Fibroblast of skin of scalp (primary cell): ENCODE results near the gene KRR1.
"Not testable (repeated sequence)": the region's sequence is repeated elsewhere in the genome, so short reads cannot be mapped to it uniquely, and the experiment has no call there.

ENCODE experiments used
- DNase-seq: peaks from one replicate; pipeline ENCODE4 v3.0.0-alpha.2; 2013

KRR1 gene

DNA sequence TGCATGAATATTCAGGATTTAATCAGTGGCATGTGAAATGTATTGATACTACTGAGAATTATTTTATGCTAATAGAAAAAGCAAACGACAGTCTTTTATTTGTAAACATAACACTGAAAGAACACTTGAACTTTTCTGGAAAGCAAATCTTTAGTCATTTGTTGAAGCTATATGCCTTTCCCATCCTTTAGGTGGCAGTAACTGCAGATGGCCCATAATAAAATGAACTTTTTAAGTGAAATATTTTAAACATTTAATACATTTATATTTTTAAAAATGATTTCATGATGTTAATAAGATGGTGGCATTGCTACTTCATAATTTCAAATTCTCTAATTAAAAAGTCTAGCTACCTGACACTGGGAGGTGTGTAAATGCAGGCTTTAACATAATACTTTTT lies 13.9 kb upstream of the KRR1 start:
- peak; percentile 4 for DNase-seq

DNA sequence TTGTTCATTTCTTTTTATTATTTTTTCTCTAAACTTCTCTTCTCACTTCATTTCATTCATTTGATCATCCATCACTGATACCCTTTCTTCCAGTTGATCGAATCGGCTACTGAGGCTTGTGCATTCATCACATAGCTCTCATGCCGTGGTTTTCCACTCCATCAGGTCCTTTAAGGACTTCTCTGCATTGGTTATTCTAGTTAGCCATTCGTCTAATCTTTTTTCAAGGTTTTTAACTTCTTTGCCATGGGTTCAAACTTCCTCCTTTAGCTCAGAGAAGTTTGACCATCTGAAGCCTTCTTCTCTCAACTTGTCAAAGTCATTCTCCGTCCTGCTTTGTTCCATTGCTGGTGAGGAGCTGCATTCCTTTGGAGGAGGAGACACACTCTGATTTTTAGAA lies 10.7 kb upstream of the KRR1 start:
- DNase-seq = not testable (repeated sequence)

DNA sequence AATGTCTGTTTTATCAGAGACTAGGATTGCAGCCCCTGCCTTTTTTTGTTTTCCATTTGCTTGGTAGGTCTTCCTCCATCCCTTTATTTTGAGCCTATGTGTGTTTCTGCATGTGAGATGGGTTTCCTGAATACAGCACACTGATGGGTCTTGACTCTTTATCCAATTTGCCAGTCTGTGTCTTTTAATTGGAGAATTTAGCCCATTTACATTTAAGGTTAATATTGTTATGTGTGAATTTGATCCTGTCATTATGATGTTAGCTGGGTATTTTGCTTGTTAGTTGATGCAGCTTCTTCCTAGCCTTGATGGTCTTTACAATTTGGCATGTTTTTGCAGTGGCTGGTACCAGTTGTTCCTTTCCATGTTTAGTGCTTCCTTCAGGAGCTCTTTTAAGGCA lies 9.8 kb upstream of the KRR1 start:
- not testable (repeated sequence) for DNase-seq

- no peak for DNase-seq
Observed at GRCh38 chr12:75509621-75510020, 1.8 kb downstream of the KRR1 start.

DNA sequence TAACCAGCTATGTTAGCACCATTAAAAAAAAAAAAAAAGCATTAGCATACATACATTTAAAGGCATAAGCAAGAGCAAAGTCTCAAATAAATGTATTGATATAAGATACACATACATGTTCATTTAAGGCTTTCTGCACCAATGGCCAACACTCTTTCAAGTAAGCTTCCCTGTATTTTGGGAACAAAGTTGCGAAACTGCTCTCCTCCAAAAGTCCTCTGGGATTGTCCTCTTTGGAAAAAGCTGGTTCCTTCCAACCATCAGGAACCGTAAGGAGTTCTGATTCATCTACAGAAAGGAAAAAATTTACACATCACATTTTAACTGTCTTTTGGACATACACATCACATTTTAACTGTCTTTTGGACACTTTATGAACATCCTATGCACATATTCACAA lies 3.2 kb downstream of the KRR1 start:
- no peak for DNase-seq

- no peak for DNase-seq
Observed at GRCh38 chr12:75507086-75507485, 4.3 kb downstream of the KRR1 start.

DNA sequence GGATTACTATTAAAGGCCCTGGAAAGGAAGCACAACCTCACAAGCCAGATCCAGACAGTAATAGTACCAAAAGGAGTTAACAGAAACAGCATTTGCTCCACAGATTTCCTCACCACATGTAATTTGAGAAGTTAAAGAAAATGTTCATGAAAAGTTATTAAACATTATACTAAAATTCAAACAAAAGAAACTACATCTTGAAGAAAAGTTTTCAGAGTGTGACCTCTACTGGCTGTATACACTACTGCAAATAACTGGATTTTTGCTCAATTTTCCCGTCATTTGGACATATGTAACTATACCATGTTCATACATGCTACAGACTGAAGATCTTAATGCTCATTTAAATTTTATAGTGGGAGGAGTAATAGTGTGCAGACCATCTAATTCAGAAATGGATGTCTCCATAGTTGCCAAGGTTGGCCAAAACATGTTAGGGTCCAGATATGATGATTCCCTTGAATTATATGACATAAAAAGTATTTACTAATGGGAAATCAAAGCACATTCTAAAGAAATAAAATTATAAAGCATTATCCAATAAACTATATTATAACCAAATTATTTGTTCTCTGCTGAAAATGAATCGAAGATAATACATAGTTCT lies 5.6 kb downstream of the KRR1 start:
- DNase-seq = peak; percentile 40

- DNase-seq = no peak
Observed at GRCh38 chr12:75503866-75504265, 7.5 kb downstream of the KRR1 start.

DNA sequence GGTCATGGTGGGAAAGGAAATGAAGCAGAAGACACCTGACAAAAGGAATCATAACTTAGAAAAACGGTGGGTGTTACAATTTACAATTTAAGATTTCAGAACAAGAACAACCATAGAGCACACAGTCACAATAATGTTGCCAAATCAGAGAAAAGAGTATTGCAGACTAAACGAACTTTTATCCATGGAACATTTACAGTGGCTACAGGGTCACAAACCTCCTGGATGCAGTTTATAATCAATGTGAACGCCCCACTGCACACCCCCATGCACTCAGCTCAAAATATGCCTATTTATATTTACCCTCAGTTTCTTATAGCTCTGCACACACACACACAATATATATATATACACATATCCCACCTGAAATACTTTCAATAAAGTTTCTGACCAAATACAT lies 8.0 kb downstream of the KRR1 start:
- DNase-seq = no peak

DNA sequence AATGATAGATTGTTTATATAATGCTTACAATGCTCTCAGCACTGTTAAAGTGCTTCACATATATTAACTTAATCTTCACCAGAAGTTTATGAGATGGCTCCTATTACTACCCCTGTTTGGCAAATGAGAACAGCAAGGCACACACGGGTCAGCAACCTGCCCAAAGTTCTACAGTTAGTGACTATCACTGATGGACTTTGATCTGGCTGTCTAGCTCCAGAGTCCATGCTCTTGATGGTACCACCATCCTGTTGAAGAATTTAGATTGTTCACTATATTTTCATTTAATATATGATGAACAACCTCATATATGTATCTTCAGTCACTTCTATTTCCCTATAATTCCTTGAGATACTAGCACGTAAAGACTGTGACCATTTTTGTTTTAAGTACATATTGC lies 20.2 kb downstream of the KRR1 start:
- no peak for DNase-seq

DNA sequence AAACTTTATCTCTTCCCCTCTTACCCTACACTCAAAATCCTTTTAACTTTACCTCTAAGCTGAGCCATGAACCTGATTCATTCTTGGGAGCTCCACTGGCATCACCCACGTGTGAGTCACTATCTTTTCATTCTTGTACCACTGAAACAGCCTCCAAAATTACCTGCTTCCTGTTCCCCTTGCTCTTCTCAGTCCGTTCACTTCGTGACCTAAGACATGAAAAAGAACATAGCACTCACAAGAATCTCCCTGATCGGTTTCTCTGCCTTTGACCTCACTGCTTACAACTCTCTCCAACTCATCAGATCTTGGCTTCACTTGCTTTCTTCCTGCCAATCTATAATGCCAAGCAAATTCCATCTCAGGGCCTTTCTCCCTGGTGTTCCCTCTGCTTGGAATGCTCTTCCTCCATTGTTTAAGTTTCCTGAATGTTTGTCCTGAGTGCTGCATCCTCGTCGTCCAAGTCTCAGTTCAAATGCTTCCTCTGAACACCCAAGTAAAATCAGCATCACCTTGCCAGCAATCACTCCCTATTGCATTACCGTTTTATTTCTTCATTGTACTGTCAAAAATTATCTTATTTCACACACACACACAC lies 21.7 kb downstream of the KRR1 start:
- DNase-seq = no peak

DNA sequence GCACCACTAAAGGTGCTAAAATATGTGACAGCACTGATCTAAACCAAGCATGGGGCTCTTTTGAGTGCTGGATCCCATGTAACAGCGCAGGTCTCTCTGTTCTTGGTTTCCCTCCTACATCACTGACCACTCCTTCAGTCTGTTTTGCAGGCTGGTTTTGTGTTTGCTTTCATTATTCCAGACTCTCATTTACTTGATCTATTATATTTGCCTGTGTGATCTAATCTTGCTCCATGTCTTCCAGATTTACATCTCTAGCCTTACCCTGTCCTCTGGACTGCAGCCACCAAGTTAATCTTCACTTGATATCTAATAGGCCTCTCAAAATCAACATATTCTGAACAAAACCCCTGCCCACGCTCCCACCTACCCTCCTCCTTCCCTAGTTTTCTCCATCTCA lies 22.2 kb downstream of the KRR1 start:
- DNase-seq = no peak

- DNase-seq = peak; percentile 59
Observed at GRCh38 chr12:75488553-75488952, 22.9 kb downstream of the KRR1 start.

GRCh38 chr12:75487308-75487707 lies 24.1 kb downstream of the KRR1 start:
- no peak for DNase-seq

DNA sequence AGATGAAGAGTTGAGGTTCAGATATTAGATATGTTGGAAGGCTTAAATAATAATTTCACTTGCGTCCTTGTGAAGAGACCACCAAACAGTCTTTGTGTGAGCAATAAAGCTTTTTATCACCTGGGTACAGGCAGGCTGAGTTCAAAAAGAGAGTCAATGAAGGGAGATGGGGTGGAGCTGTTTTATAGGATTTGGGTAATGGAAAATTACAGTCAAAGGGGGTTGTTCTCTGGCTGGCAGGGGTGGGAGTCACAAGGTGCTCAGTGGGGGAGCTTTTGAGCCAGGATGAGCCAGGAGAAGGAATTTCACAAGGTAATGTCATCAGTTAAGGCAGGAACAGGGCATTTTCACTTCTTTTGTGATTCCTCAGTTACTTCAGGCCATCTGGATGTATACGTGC lies 27.0 kb downstream of the KRR1 start:
- not testable (repeated sequence) for DNase-seq

GRCh38 chr12:75483431-75483830 lies 28.0 kb downstream of the KRR1 start:
- no peak for DNase-seq

- DNase-seq = peak; percentile 30
Observed at GRCh38 chr12:75482646-75483045, 28.8 kb downstream of the KRR1 start.

GRCh38 chr12:75481774-75482173 lies 29.6 kb downstream of the KRR1 start:
- peak; percentile 57 for DNase-seq

DNA sequence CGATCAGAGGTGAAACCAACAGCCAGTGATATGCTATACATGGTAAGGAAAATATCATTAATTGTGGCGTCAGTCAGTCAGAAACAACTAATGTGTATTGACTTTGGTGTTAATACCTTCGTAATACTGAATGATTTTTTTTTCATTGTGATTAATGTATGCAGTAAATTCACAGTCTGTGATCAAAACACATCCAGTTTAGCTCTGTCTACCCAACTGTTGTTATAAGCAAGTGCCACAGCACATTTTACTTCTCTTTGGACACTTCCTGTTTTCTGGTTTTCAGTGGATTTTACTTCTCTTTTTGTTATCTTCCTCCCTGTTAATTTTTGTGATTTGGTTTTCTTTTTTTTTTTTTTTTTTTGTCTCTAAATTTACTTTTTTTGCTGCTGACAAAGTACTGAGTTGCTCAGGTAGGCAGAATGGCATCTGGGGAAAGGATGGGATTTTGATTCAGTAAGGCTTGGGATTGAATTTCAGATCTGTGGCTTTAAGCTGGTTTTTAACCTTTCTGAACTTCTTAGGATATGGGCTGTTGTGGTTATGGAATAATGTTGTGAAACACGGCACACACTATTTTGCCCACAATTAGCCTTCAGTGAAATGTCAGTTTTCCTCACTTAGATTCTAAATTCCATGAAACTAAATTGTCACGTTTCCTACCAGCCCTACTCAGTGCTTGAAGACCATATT lies 30.2 kb downstream of the KRR1 start:
- no peak for DNase-seq

- DNase-seq = peak; percentile 99
Observed at GRCh38 chr12:75480469-75480949, 30.9 kb downstream of the KRR1 start, which contains the start of gene GLIPR1. Gene GLIPR1 (plus strand): TSS chr12:75480755. CDS start chr12:75480881, 126 bp downstream.

DNA sequence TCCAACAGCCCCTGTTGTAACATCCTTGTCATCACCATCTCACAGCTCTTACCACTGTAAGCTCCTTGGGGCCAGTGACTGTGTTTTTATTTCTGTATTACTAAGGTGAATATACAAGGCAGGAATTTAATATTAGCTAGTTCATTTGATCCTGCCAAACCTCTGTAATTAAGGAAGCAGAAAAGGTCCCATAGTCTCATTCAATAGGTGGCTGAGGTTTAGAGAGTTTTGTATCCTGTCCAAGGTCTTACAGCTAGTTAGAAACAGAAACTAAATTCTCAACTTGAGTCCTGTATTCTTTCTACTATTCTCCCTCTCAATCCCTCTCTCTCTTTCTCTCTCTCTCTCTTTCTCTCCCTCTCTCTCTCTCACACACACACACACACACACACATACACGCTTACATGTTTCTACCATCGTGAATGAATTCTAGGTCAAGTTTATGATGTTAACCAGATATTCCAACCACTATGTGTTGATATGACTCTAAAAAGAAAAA lies 31.4 kb downstream of the KRR1 start:
- no peak for DNase-seq

GRCh38 chr12:75478116-75478794 lies 33.2 kb downstream of the KRR1 start:
- DNase-seq = peak; percentile 69

GRCh38 chr12:75477137-75477536 lies 34.3 kb downstream of the KRR1 start:
- DNase-seq = no peak
